GM18519 (cell line): ENCODE measurements around the gene GNAS-AS1.

Source experiments
- ATAC-seq: cut with Tn5 transposase; IDR thresholded peaks from one replicate; pipeline ENCODE4 v1.9.1; 2021; ENCODE audit warnings: mild to moderate bottlenecking, moderate library complexity; ENCODE audit not compliant: unreplicated experiment, low FRiP score

The GNAS-AS1 gene

GRCh38 chr20:58864346-58864745, 13.6 kb upstream of the GNAS-AS1 start:
- no peak for ATAC-seq

GRCh38 chr20:58863044-58863790, 12.5 kb upstream of the GNAS-AS1 start:
- no peak for ATAC-seq

- no peak for ATAC-seq
Measured at GRCh38 chr20:58855506-58856389, 5.0 kb upstream of the GNAS-AS1 start.

- ATAC-seq: no peak
Measured at GRCh38 chr20:58854638-58855471, 4.2 kb upstream of the GNAS-AS1 start.

GRCh38 chr20:58853976-58854637, 3.4 kb upstream of the GNAS-AS1 start:
- no peak for ATAC-seq

- no peak for ATAC-seq
Measured at GRCh38 chr20:58853466-58853865, 2.8 kb upstream of the GNAS-AS1 start.

GRCh38 chr20:58852543-58853271, 2.0 kb upstream of the GNAS-AS1 start, which contains the start of gene GNAS:
Gene GNAS, plus strand, starts transcription at chr20:58852716.
- no peak for ATAC-seq

- ATAC-seq: no peak
Measured at GRCh38 chr20:58851969-58852458, 1.3 kb upstream of the GNAS-AS1 start.

GRCh38 chr20:58851221-58851968, 693 bp upstream of the GNAS-AS1 start:
- no peak for ATAC-seq

- ATAC-seq: no peak
Measured at GRCh38 chr20:58847463-58847862, 3.2 kb downstream of the GNAS-AS1 start.

- no peak for ATAC-seq
Measured at GRCh38 chr20:58845706-58846105, 5.0 kb downstream of the GNAS-AS1 start.

- ATAC-seq: no peak
Measured at GRCh38 chr20:58843128-58843556, 7.6 kb downstream of the GNAS-AS1 start.

- no peak for ATAC-seq
Measured at GRCh38 chr20:58842276-58842675, 8.4 kb downstream of the GNAS-AS1 start.

- no peak for ATAC-seq
Measured at GRCh38 chr20:58841539-58842264, 9.0 kb downstream of the GNAS-AS1 start.

GRCh38 chr20:58840816-58841538, 9.7 kb downstream of the GNAS-AS1 start:
- no peak for ATAC-seq

- no peak for ATAC-seq
Measured at GRCh38 chr20:58839991-58840747, 10.5 kb downstream of the GNAS-AS1 start.

- ATAC-seq: no peak
Measured at GRCh38 chr20:58839474-58839874, 11.2 kb downstream of the GNAS-AS1 start.
